Measurements from ENCODE around the gene FSTL4.

DNA sequence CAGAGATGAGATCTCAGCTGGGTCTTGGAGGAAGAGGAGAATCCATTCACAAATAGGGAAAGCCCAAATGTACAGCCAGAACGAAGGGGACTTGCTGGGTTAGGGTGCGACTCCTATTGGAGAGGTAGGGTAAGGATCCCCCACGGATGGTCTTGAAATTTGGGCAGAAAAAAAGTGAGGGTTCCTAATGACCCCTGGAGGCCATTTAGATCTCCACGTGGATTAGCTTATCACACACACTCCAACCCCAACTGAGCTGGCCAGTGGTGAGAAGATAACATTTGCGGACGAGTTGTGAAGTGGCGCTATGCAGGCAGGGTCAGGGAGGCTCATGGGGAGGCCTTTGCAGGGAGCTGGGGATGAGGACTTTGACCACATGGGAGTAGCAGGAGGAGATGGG, 86.0 kb downstream of the FSTL4 start:
- TF ChIP-seq, protein P1, sequence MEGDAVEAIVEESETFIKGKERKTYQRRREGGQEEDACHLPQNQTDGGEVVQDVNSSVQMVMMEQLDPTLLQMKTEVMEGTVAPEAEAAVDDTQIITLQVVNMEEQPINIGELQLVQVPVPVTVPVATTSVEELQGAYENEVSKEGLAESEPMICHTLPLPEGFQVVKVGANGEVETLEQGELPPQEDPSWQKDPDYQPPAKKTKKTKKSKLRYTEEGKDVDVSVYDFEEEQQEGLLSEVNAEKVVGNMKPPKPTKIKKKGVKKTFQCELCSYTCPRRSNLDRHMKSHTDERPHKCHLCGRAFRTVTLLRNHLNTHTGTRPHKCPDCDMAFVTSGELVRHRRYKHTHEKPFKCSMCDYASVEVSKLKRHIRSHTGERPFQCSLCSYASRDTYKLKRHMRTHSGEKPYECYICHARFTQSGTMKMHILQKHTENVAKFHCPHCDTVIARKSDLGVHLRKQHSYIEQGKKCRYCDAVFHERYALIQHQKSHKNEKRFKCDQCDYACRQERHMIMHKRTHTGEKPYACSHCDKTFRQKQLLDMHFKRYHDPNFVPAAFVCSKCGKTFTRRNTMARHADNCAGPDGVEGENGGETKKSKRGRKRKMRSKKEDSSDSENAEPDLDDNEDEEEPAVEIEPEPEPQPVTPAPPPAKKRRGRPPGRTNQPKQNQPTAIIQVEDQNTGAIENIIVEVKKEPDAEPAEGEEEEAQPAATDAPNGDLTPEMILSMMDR (IDR thresholded peaks at IDR 0.05; ENCODE audit: poor library complexity): no peak
- TF ChIP-seq EZH2 (IDR thresholded peaks at IDR 0.05; ENCODE audit: borderline replicate concordance) (no peak), EZH2phosphoT487 (IDR thresholded peaks at IDR 0.05; ENCODE audit: low read depth, severe bottlenecking, unreplicated experiment) (no peak)
